A549 (cell line): ENCODE measurements around the gene TSPEAR. TPM values are rescaled to one million over a fixed set of nuclear protein-coding genes. Genes with fewer than 3 reads are reported as not detected.

Source experiments
- ATAC-seq, 2 experiments: fragments of 200-7000 bp in 1 of 2; fragments of >200 bp in 1 of 2; cut with Nextera tagmentation in 1 of 2; cut with Tn5 transposase in 1 of 2; 3 replicates each; pipeline versions ENCODE4 v1.8.0 to v1.9.1; 2018 to 2020; ENCODE audit warnings: mild to moderate bottlenecking in 1 of 2, moderate library complexity in 1 of 2
- CTCF ChIA-PET: fragments of 300-600 bp; sonication (Branson Sonifier 250); formaldehyde crosslinking; extraction: SDS; loops from one replicate; lab custom pipeline; 2021; ENCODE audit warnings: antibody characterized with exemption, inconsistent platforms; lab: Yijun Ruan, JAX
- POLR2A ChIA-PET: fragments of 350-600 bp; formaldehyde crosslinking; extraction: SDS; loops from one replicate; lab custom pipeline; 2021; ENCODE audit warnings: antibody characterized with exemption, inconsistent platforms; lab: Yijun Ruan, JAX
- DNase-seq, 2 experiments: peaks; one replicate each; pipeline versions ENCODE4 v3.0.0 to v3.0.0-alpha.2; 2011 to 2016; ENCODE audit warnings: low read depth in 1 of 2, low spot score in 1 of 2
- FAIRE-seq: peaks from 2 replicates; lab custom pipeline; 2011; peaks lifted over from hg19 to GRCh38; lab: Jason Lieb, UNC
- H3K27ac ChIP-seq, 2 experiments: fragments of >200 bp; sonication (Bioruptor Twin); formaldehyde crosslinking; 3 replicates each; pipeline ENCODE4 v1.5.1; 2016 to 2017
- H3K4me1 ChIP-seq: fragments of >200 bp; sonication (Bioruptor Twin); formaldehyde crosslinking; 3 replicates; pipeline ENCODE4 v1.6.1; 2016
- H3K4me2 ChIP-seq: fragments of >200 bp; sonication (Bioruptor Twin); formaldehyde crosslinking; 3 replicates; pipeline ENCODE4 v1.6.1; 2016
- H3K4me3 ChIP-seq: fragments of >200 bp; sonication (Bioruptor Twin); formaldehyde crosslinking; 3 replicates; pipeline ENCODE4 v1.5.1; 2016
- H3K9me3 ChIP-seq: fragments of >200 bp; sonication (Bioruptor Twin); formaldehyde crosslinking; 3 replicates; pipeline ENCODE4 v1.6.1; 2016
- CBX8 ChIP-seq: fragments of 200-600 bp; sonication (generic); IDR thresholded peaks from 2 replicates; pipeline ENCODE4 v1.6.1; 2016
- CHD2 ChIP-seq: fragments of 150-350 bp; IDR thresholded peaks from 2 replicates; pipeline ENCODE4 v1.6.1; 2014; ENCODE audit warnings: low read length; ENCODE audit not compliant: partially characterized antibody
- CHD4 ChIP-seq: fragments of 200-600 bp; sonication (generic); IDR thresholded peaks from 2 replicates; pipeline ENCODE4 v1.6.1; 2016; ENCODE audit warnings: antibody characterized with exemption, mild to moderate bottlenecking, borderline replicate concordance
- EHF ChIP-seq: fragments of 250-450 bp; sonication (Bioruptor Pico); IDR thresholded peaks from 2 replicates; pipeline ENCODE4 v1.5.0; 2020; ENCODE audit warnings: mild to moderate bottlenecking
- EP300 ChIP-seq, 2 experiments: fragments of >200 bp; sonication (Bioruptor Twin); formaldehyde crosslinking; IDR thresholded peaks; 2 replicates in 1 of 2; 3 replicates in 1 of 2; pipeline ENCODE4 v1.6.1; 2016 to 2017
- ESRRA ChIP-seq: fragments of 150-350 bp; IDR thresholded peaks from 2 replicates; pipeline ENCODE4 v1.6.1; 2014; ENCODE audit warnings: mild to moderate bottlenecking, low read length, borderline replicate concordance
- HDAC2 ChIP-seq: fragments of 200-600 bp; sonication (generic); IDR thresholded peaks from 2 replicates; pipeline ENCODE4 v1.6.1; 2016
- HOXA7 ChIP-seq: fragments of 250-450 bp; sonication (Bioruptor Pico); IDR thresholded peaks from 2 replicates; pipeline ENCODE4 v1.5.0; 2020; ENCODE audit warnings: mild to moderate bottlenecking, moderate library complexity
- JUNB ChIP-seq: fragments of >200 bp; sonication (Bioruptor Twin); formaldehyde crosslinking; IDR thresholded peaks from 2 replicates; pipeline ENCODE4 v1.6.1; 2016
- KDM1A ChIP-seq: fragments of 200-600 bp; sonication (generic); IDR thresholded peaks from 2 replicates; pipeline ENCODE4 v1.6.1; 2016; ENCODE audit warnings: low read depth, mild to moderate bottlenecking
- MAFK ChIP-seq: fragments of 450-650 bp; IDR thresholded peaks from 2 replicates; pipeline ENCODE4 v1.6.1; 2014; ENCODE audit not compliant: partially characterized antibody
- MYC ChIP-seq: IDR thresholded peaks from 2 replicates; pipeline ENCODE4 v1.6.1; 2012; ENCODE audit warnings: mild to moderate bottlenecking, inconsistent platforms, low read length, improper control_type of control experiment, borderline replicate concordance
- NR3C1 ChIP-seq: fragments of >200 bp; sonication (Bioruptor Twin); formaldehyde crosslinking; IDR thresholded peaks from 3 replicates; pipeline ENCODE4 v1.6.1; 2017
- PHF8 ChIP-seq: fragments of 200-600 bp; sonication (generic); IDR thresholded peaks from 2 replicates; pipeline ENCODE4 v1.6.1; 2016; ENCODE audit warnings: low read depth, mild to moderate bottlenecking, antibody characterized with exemption, moderate library complexity, borderline replicate concordance
- POLR2A ChIP-seq: IDR thresholded peaks from 2 replicates; pipeline ENCODE4 v1.6.1; 2012; ENCODE audit warnings: mild to moderate bottlenecking, low read length
- POLR2AphosphoS2 ChIP-seq: conservative IDR thresholded peaks from 2 replicates; pipeline ENCODE4 v1.6.1; 2012; ENCODE audit warnings: low read length, improper control_type of control experiment, inconsistent platforms
- RFX5 ChIP-seq: fragments of 450-650 bp; IDR thresholded peaks from 2 replicates; pipeline ENCODE4 v1.7.1; 2014; ENCODE audit warnings: antibody characterized with exemption, mild to moderate bottlenecking, moderate library complexity
- ZC3H11A ChIP-seq: fragments of 450-650 bp; IDR thresholded peaks from 2 replicates; pipeline ENCODE4 v1.6.1; 2014; ENCODE audit warnings: antibody characterized with exemption, mild to moderate bottlenecking
- WGBS: methylation state at CpG from one replicate; pipeline ENCODE4 v1.1.6; 2017; ENCODE audit errors: missing lambda C conversion rate; 5-methylcytosine and 5-hydroxymethylcytosine counted together
- polyA plus RNA-seq, 4 experiments: library from polyadenylated mRNA; depleted of rRNA in 3 of 4; stranded (reverse); fragments of >200 nt; fragmentation: RNase III in 1 of 4; extraction: RNeasy Plus Mini Kit Qiagen cat#74134 plus additional on column Dnase treatment in 1 of 4; gene quantifications; 2 replicates in 3 of 4; 3 replicates in 1 of 4; pipeline ENCODE4 v1.2.3, GENCODE V29; 2011 to 2017
- TF ChIP-seq, protein P1 (sequence below): IDR thresholded peaks from 2 replicates; pipeline ENCODE4 v1.6.1; 2012
- TF ChIP-seq, protein P2 (sequence below): fragments of 150-350 bp; IDR thresholded peaks from 2 replicates; pipeline ENCODE4 v1.6.1; 2014; ENCODE audit warnings: low read depth, mild to moderate bottlenecking, low read length

The TSPEAR gene
- polyA plus RNA-seq, 2 of the 4 experiments (the other 2 are of a cell fraction): not detected

DNA sequence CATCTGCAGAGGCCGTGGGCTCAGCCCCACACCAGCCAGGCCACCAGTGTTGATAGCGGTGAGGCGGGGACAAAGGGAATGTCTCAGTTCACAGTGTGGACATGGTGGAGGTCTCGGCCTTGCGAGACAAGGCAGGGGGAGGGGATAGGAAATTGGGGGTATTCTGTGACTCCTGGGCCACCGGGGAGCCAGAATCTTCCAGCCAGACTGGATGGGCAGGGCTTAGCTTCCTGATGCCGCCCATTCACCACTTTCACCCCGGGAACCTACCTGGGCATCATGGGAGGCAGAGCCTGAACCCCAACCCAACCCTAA is 251.0 kb downstream of the TSPEAR start:
- Histone ChIP-seq H3K4me1 (peaks cover 3% of the 10 kb centered on the region; the same call in 1 of the 3 replicates), H3K27ac (no peak overlapping the region), H3K4me3 (no peak overlapping the region), H3K4me2 (no peak overlapping the region), H3K9me3 (no peaks in the 10 kb centered on the region)
- WGBS: 80% methylated on average over 7 of the region's 8 CpGs
- ChIA-PET CTCF (no interaction called here), POLR2A (no interaction called here)
- no peak for TF ChIP-seq PHF8
- DNase-seq: no peak
- no peak for ATAC-seq
- FAIRE-seq: no peak

DNA sequence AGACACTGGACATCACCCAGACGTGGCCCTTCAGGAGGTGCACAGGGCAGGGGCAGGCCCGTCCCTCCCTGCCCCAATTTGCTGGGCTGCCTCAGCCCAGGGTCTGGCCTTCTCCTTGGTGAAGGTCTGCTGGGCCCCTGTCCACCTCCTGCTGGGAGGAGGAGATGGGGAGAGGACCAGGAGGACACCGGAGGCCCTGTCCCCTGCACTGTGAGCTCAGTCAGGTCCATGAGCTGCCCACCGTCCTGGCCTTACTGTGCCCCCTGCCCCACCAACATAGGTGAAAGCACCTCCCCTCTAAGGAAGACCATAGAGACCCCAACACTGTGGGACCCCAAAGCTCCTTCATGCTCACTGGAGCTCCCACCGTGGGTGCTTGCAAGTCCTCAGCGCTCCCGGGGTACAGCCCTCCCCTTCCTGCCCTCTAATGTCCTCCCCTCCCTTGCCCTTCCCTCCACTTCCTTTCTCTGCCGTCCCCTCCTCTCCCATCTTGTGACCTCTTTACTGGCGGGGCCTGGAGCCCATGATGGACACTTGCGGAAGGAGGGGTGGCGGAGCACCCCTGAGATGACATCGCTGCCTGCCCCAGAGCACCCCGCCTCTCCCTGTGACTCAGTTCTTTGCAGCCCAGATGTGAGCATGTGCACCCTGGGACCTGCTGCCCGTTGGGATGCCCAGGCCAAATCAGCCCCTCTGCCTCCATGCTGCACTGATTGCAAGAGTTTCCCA is 251.5 kb downstream of the TSPEAR start:
- no peak for DNase-seq
- H3K4me3 ChIP-seq: no peak overlapping the region
- WGBS: 79% methylated on average over 10 of the region's 14 CpGs
- POLR2A ChIA-PET: no interaction called here
- no peak for FAIRE-seq
- no peak for ATAC-seq
- no peaks in the 10 kb centered on the region; the same call in 2 of the 3 replicates for H3K9me3 ChIP-seq
- H3K27ac ChIP-seq: no peak overlapping the region
- TF ChIP-seq NR3C1 (no peak), ESRRA (no peak), POLR2AphosphoS2 (no peak), JUNB (no peak), EP300 (IDR thresholded peaks at IDR 0.05) (no peak), KDM1A (no peak), POLR2A (no peak), HOXA7 (CRISPR knock-in tag) (no peak), CBX8 (no peak), CHD4 (no peak), EHF (CRISPR knock-in tag) (no peak)
- H3K4me1 ChIP-seq: peaks cover 3% of the 10 kb centered on the region; the same call in 1 of the 3 replicates
- CTCF ChIA-PET: no interaction called here
- H3K4me2 ChIP-seq: no peak overlapping the region

DNA sequence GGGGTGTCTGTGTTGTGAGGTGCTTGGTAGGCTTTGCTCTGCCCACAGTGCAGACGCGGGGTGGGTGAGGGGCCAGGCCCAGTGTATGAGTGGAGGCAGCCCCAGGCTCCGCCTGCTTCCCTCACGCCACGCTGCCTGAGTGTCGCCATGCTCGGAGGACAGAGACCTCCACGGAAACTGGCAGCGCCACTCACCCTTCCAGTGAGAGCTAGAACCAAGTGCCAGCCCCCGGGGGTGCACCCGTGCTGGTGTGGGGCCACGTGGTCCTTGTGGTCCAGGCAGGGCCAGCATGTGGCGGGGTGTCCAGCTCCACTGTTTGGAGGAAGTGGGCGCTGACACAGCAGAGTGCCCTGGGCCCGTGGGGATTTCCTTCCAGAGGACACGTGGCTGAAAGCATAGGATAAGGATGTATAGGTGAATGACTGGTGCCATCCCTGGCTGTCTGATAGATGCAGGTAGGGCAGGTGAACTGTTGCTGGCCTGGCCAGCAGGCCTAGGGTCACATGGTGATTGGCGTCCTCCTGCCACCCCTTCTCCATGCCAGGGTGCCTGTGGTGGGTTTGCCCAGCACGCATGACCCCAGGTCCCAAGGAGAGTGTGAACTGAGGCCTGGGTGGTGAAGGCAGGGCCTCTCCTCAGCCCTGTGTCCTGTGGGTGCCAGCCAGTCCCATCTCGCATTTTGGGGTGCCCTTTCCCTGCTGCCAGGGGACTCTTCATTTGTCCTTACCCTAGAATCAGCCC is 252.2 kb downstream of the TSPEAR start:
- FAIRE-seq (no peak), ATAC-seq (no peak), DNase-seq (no peak)
- H3K9me3 ChIP-seq: peaks cover 7% of the 10 kb centered on the region; the same call in 1 of the 3 replicates
- no peak overlapping the region for H3K4me3 ChIP-seq
- WGBS: 92% methylated on average over 13 of the region's 19 CpGs
- H3K4me2 ChIP-seq: no peak overlapping the region
- no peak overlapping the region for H3K27ac ChIP-seq
- peaks cover 3% of the 10 kb centered on the region; the same call in 1 of the 3 replicates for H3K4me1 ChIP-seq
- CTCF ChIA-PET: no interaction called here
- POLR2A ChIA-PET: no interaction called here
- TF ChIP-seq, protein P1, sequence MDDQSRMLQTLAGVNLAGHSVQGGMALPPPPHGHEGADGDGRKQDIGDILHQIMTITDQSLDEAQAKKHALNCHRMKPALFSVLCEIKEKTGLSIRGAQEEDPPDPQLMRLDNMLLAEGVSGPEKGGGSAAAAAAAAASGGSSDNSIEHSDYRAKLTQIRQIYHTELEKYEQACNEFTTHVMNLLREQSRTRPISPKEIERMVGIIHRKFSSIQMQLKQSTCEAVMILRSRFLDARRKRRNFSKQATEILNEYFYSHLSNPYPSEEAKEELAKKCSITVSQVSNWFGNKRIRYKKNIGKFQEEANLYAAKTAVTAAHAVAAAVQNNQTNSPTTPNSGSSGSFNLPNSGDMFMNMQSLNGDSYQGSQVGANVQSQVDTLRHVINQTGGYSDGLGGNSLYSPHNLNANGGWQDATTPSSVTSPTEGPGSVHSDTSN: no peak
- TF ChIP-seq CHD2: no peak
- TF ChIP-seq MYC: no peak
- TF ChIP-seq, all 56 proteins: peak for 0

DNA sequence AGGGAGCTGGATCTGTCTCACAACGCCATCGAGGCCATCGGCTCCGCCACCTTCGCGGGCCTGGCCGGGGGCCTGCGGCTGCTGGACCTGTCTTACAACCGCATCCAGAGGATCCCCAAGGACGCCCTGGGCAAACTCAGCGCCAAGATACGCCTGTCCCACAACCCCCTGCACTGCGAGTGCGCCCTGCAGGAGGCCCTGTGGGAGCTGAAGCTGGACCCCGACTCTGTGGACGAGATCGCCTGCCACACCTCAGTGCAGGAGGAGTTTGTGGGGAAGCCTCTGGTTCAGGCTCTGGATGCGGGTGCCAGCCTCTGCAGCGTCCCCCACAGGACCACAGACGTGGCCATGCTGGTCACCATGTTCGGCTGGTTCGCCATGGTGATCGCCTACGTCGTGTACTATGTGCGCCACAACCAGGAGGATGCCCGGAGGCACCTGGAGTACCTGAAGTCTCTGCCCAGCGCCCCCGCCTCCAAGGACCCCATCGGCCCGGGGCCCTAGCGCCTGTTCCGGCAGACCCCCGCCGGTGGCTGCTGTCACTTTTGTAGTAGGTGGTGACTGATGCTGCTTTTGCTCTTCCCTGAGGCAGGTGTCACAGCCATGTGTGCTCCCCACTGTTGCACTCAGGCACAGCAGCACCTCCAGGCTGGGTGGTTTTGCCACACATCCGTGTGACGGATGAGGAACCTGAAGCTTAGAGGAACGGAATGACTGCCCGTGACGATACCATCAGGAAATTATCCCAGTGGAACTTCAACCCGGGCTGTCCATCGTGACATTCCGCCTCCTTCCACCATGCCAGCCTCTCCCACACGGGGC is 254.2 kb downstream of the TSPEAR start:
- no peak for TF ChIP-seq RFX5
- no peak for TF ChIP-seq HDAC2
- TF ChIP-seq ZC3H11A: no peak
- TF ChIP-seq MAFK: no peak
- TF ChIP-seq, protein P2, sequence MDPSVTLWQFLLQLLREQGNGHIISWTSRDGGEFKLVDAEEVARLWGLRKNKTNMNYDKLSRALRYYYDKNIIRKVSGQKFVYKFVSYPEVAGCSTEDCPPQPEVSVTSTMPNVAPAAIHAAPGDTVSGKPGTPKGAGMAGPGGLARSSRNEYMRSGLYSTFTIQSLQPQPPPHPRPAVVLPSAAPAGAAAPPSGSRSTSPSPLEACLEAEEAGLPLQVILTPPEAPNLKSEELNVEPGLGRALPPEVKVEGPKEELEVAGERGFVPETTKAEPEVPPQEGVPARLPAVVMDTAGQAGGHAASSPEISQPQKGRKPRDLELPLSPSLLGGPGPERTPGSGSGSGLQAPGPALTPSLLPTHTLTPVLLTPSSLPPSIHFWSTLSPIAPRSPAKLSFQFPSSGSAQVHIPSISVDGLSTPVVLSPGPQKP: no peak
- no peak overlapping the region for H3K4me2 ChIP-seq
- ChIA-PET POLR2A (no interaction called here), CTCF (interaction anchor here (1.2 to 2.2 kb wide), 3 partner anchors 14 to 23 kb away, joined by 4 to 7 read pairs (median 4); no protein-coding TSS in a partner anchor)
- ATAC-seq (no peak), FAIRE-seq (no peak), DNase-seq (no peak)
- no peak overlapping the region for H3K27ac ChIP-seq
- WGBS: 94% methylated on average over 33 of the region's 44 CpGs
- H3K4me1 ChIP-seq: peaks cover 3% of the 10 kb centered on the region; the same call in 1 of the 3 replicates
- H3K9me3 ChIP-seq: peaks cover 15% of the 10 kb centered on the region; the same call in 2 of the 3 replicates
- no peak overlapping the region for H3K4me3 ChIP-seq
